Testis (tissue), 3 donors: ENCODE measurements around the gene ZIC2. TPM values are rescaled to one million over a fixed set of nuclear protein-coding genes. Genes with fewer than 3 reads are reported as not detected.

Source experiments
- DNase-seq: peaks from one replicate; pipeline ENCODE4 v3.0.0-alpha.2; 2019
- H3K27ac ChIP-seq, 2 donors: fragments of 200-600 bp; sonication (generic); one replicate each; pipeline ENCODE4 v1.5.1; 2019
- H3K27me3 ChIP-seq: fragments of 200-600 bp; sonication (generic); one replicate; pipeline ENCODE4 v1.5.1; 2019
- H3K36me3 ChIP-seq: fragments of 200-600 bp; sonication (generic); one replicate; pipeline ENCODE4 v1.5.1; 2017; ENCODE audit warnings: low read depth; ENCODE audit errors: missing control alignments
- H3K4me1 ChIP-seq: fragments of 200-600 bp; sonication (generic); one replicate; pipeline ENCODE4 v1.5.1; 2019
- H3K4me3 ChIP-seq, 2 donors: fragments of 200-600 bp; sonication (generic); one replicate each; pipeline ENCODE4 v1.5.1; 2017 to 2019
- H3K9me3 ChIP-seq: fragments of 200-600 bp; sonication (generic); one replicate; pipeline ENCODE4 v1.5.1; 2017
- CTCF ChIP-seq, 3 experiments: fragments of 450-650 bp in 2 of 3; fragments of 200-600 bp in 1 of 3; sonication (generic) in 1 of 3; IDR thresholded peaks; one replicate each; pipeline ENCODE4 v1.5.1; 2016 to 2019; ENCODE audit warnings: antibody characterized with exemption in 3 of 3, mild to moderate bottlenecking in 2 of 3, moderate library complexity in 1 of 3
- POLR2A ChIP-seq: fragments of 450-650 bp; IDR thresholded peaks from one replicate; pipeline ENCODE4 v1.6.1; 2017; ENCODE audit warnings: antibody characterized with exemption, mild to moderate bottlenecking, moderate library complexity
- WGBS, 2 donors: methylation state at CpG; one replicate each; pipeline ENCODE4 v1.1.5; 2018; 5-methylcytosine and 5-hydroxymethylcytosine counted together
- intact Hi-C: fragments of 100-400 bp; cut with DNase I; formaldehyde crosslinking; loops from one replicate; pipeline ENCODE4 v1.15.1; 2023; ENCODE audit warnings: low total_unique reads
- polyA plus RNA-seq: library from polyadenylated mRNA; stranded (reverse); fragments of 350-450 nt; fragmentation: Illumina TruSeq; extraction: RNeasy Lipid Tissue Mini Kit (QIAGEN cat#74804); gene quantifications from one replicate; pipeline ENCODE4 v1.2.3, GENCODE V29; 2014; ENCODE audit warnings: low read depth, low replicate concordance; ENCODE audit not compliant: insufficient read depth
- total RNA-seq, 2 donors: library from RNA; depleted of rRNA; stranded (reverse); fragments of >200 nt; gene quantifications; one replicate each; pipeline ENCODE4 v1.2.3, GENCODE V29; 2016

ZIC2 gene
- total and polyA plus RNA-seq, 3 donors from 2014 or later: 1.3 to 11.5 (median 6.9) TPM

- intact Hi-C loops: no loop called here
- TF ChIP-seq CTCF (IDR thresholded peaks at IDR 0.05): no peak
- no peak for TF ChIP-seq POLR2A
- no peak for DNase-seq
- Histone ChIP-seq H3K36me3 (no peaks in the 10 kb centered on the region), H3K4me3 (no peak overlapping the region), H3K9me3 (no peaks in the 10 kb centered on the region), H3K4me1 (no peaks in the 10 kb centered on the region), H3K27ac (no peak overlapping the region), H3K27me3 (no peaks in the 10 kb centered on the region)
- 91 to 96% methylated on average over 1 of the region's 1 CpG for WGBS, 2 donors
These were observed 54.4 kb downstream of the ZIC2 start for GRCh38 chr13:100035936-100036335.

Other genes starting within 250 kb of the ZIC2 start
- gene ZIC5, start 10.0 kb upstream of the ZIC2 start, total RNA-seq: 1 to 10 TPM; 2.0 to 3.0 TPM
- 6.9 TPM for gene ZIC5, start 10.0 kb upstream of the ZIC2 start, polyA plus RNA-seq
- 10 to 100 TPM; 39.2 to 56.2 TPM for gene PCCA, start 107.3 kb downstream of the ZIC2 start, total RNA-seq
- 17.9 TPM for gene PCCA, start 107.3 kb downstream of the ZIC2 start, polyA plus RNA-seq